Activated CD8-positive, alpha-beta T cell treated with anti-CD3 and anti-CD28 coated beads, Interleukin-2, amount 10 ng/mL, durations not matched to agents 7 days and 5 days (primary cell): ENCODE measurements around the gene HSF4. TPM values are rescaled to one million over a fixed set of nuclear protein-coding genes. Genes with fewer than 3 reads are reported as not detected.

Source experiments
- ATAC-seq: fragments of 150-1000 bp; cut with Tn5 transposase; one replicate; pipeline ENCODE4 v1.10.0; 2021; ENCODE audit warnings: moderate library complexity
- CTCF ChIA-PET: fragments of 350-600 bp; sonication (Branson Sonifier 250); formaldehyde crosslinking; loops from one replicate; lab custom pipeline; 2021; ENCODE audit warnings: antibody characterized with exemption; lab: Charles Lee
- POLR2A ChIA-PET: fragments of 350-600 bp; sonication (Branson Sonifier 250); formaldehyde crosslinking; loops from one replicate; lab custom pipeline; 2021; ENCODE audit warnings: antibody characterized with exemption; lab: Charles Lee
- DNase-seq: peaks from one replicate; pipeline ENCODE4 v3.0.0-alpha.2; 2020
- H3K27ac Mint-ChIP-seq: one replicate; pipeline ENCODE4 v1.8.0; 2021; ENCODE audit warnings: mild to moderate bottlenecking, mixed read lengths
- H3K27me3 Mint-ChIP-seq: one replicate; pipeline ENCODE4 v1.8.0; 2021; ENCODE audit warnings: low read depth, mixed read lengths
- H3K36me3 Mint-ChIP-seq: one replicate; pipeline ENCODE4 v1.8.0; 2021; ENCODE audit warnings: low read depth, mixed read lengths
- H3K4me1 Mint-ChIP-seq: one replicate; pipeline ENCODE4 v1.8.0; 2021; ENCODE audit warnings: low read depth, mixed read lengths
- H3K4me3 Mint-ChIP-seq: one replicate; pipeline ENCODE4 v1.8.0; 2021; ENCODE audit warnings: mild to moderate bottlenecking, mixed read lengths
- H3K9me3 Mint-ChIP-seq: one replicate; pipeline ENCODE4 v1.8.0; 2022; ENCODE audit warnings: mixed read lengths; ENCODE audit not compliant: insufficient read depth
- microRNA-seq: library from miRNA; unstranded; fragments of <30 nt; microRNA quantifications from one replicate; pipeline ENCODE4 v1.2.0, GENCODE V29; 2022
- total RNA-seq, 2 experiments: library from RNA; stranded (reverse); gene quantifications; one replicate each; pipeline ENCODE4 v1.2.3, GENCODE V29; 2021

The HSF4 gene
- total RNA-seq, 2 experiments from 2014 or later = 31.5 to 34.4 TPM

- CTCF ChIA-PET = no interaction called here
These were observed 48.9 kb downstream of the HSF4 start for GRCh38 chr16:67213197-67214019.

DNA sequence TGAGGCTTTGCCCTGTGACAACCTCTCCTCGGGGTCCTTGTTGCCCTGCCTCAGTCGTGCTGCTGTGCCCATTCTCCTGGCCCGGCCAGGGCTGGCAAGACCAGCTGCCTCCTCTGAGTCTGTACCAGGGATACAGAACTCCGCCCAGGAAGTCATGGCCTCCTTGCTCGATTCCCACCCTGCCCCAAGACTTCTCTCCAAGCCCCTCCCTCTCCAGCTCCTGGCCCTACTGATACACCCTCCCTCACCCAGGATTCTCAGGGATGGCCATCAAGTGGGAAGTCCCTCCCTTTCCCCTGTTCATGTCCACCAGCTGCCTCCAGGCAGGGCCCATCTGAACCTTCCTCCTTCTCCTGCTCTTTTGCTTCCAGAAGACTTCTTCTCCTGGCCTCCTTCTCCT, 51.2 kb downstream of the HSF4 start:
- ChIA-PET CTCF (no interaction called here), POLR2A (no interaction called here)
- no peaks in the 10 kb centered on the region for H3K36me3 Mint-ChIP-seq
- H3K4me1 Mint-ChIP-seq = peaks cover 15% of the 10 kb centered on the region
- DNase-seq (no peak), ATAC-seq (no peak)
- H3K27me3 Mint-ChIP-seq = no peaks in the 10 kb centered on the region
- no peaks in the 10 kb centered on the region for H3K9me3 Mint-ChIP-seq
- no peak overlapping the region for H3K4me3 Mint-ChIP-seq
- no peak overlapping the region for H3K27ac Mint-ChIP-seq

More at GRCh38 chr16:67213197-67214019, 48.9 kb downstream of the HSF4 start:
- Mint-ChIP-seq H3K9me3 (no peaks in the 10 kb centered on the region), H3K4me1 (peaks cover 15% of the 10 kb centered on the region), H3K4me3 (no peak overlapping the region), H3K27me3 (no peaks in the 10 kb centered on the region), H3K27ac (no peak overlapping the region), H3K36me3 (no peaks in the 10 kb centered on the region)
- ATAC-seq (no peak), DNase-seq (no peak)
- POLR2A ChIA-PET = interaction anchor here (1.3 kb wide), 1 partner anchor 10 kb away, joined by 3 read pairs; no protein-coding TSS in a partner anchor

GRCh38 chr16:67216612-67217490, 52.3 kb downstream of the HSF4 start:
- ATAC-seq (no peak), DNase-seq (no peak)
- Mint-ChIP-seq H3K27me3 (no peaks in the 10 kb centered on the region), H3K9me3 (no peaks in the 10 kb centered on the region), H3K4me3 (no peak overlapping the region), H3K4me1 (peaks cover 13% of the 10 kb centered on the region), H3K27ac (peak overlapping the region; percentile 8), H3K36me3 (no peaks in the 10 kb centered on the region)
- POLR2A ChIA-PET = interaction anchor here (0.6 kb wide), 1 partner anchor 469 kb away, joined by 4 read pairs; no protein-coding TSS in a partner anchor
- CTCF ChIA-PET = no interaction called here

Small RNA genes within 50 kb of the gene (microRNA-seq; reads per million reads assigned to microRNA genes)
- gene MIR328 = 39.6 reads per million, percentile 47 among the genes with 10 or more reads in this experiment

Other genes starting within 250 kb of the HSF4 start
- gene CDH16, start 245.9 kb upstream of the HSF4 start, total RNA-seq = not detected
- under 1 TPM in 1 of 2 experiments, not detected in 1; 0.34 TPM for gene RRAD, start 239.2 kb upstream of the HSF4 start, total RNA-seq
- 100 to 1,000 TPM; 115 to 126 TPM for gene CIAO2B, start 230.3 kb upstream of the HSF4 start, total RNA-seq
- gene CES2, start 229.2 kb upstream of the HSF4 start, total RNA-seq = 10 to 100 TPM; 29.7 to 34.0 TPM
- gene CES3, start 203.5 kb upstream of the HSF4 start, total RNA-seq = 1 to 10 TPM; 2.4 to 4.3 TPM
- gene CES4A, start 176.2 kb upstream of the HSF4 start, total RNA-seq = 10 to 100 TPM; 10.5 to 12.0 TPM
- 100 to 1,000 TPM; 235 to 241 TPM for gene CBFB, start 135.6 kb upstream of the HSF4 start, total RNA-seq
- gene PHAF1, start 54.8 kb upstream of the HSF4 start, total RNA-seq = 10 to 100 TPM; 16.5 TPM
- 1 to 10 TPM; 6.6 to 7.2 TPM for gene B3GNT9, start 13.7 kb upstream of the HSF4 start, total RNA-seq
- gene TRADD, start 4.8 kb upstream of the HSF4 start, total RNA-seq = 10 to 100 TPM; 39.2 to 40.7 TPM
- gene FBXL8, start 4.8 kb upstream of the HSF4 start, total RNA-seq = 10 to 100 TPM; 22.7 to 24.8 TPM
- gene NOL3, start 5.8 kb downstream of the HSF4 start, total RNA-seq = 1 to 10 TPM; 7.4 to 8.2 TPM
- gene MATCAP1, start 19.2 kb downstream of the HSF4 start, total RNA-seq = 10 to 100 TPM; 43.3 to 48.2 TPM
- gene EXOC3L1, start 25.4 kb downstream of the HSF4 start, total RNA-seq = not detected
- gene E2F4, start 27.4 kb downstream of the HSF4 start, total RNA-seq = 100 to 1,000 TPM; 134 to 138 TPM
- gene ELMO3, start 34.4 kb downstream of the HSF4 start, total RNA-seq = 1 to 10 TPM; 7.2 to 8.0 TPM
- 10 to 100 TPM; 33.7 TPM for gene TMEM208, start 62.4 kb downstream of the HSF4 start, total RNA-seq
- 100 to 1,000 TPM in 1 of 2 experiments, 10 to 100 TPM in 1; 93.4 to 101 TPM for gene FHOD1, start 82.7 kb downstream of the HSF4 start, total RNA-seq
- gene SLC9A5, start 84.2 kb downstream of the HSF4 start, total RNA-seq = 1 to 10 TPM; 3.1 to 4.1 TPM
- gene PLEKHG4, start 114.8 kb downstream of the HSF4 start, total RNA-seq = 10 to 100 TPM; 13.6 to 16.3 TPM
- 1 to 10 TPM in 1 of 2 experiments, under 1 TPM in 1; 0.65 to 1.1 TPM for gene KCTD19, start 162.0 kb downstream of the HSF4 start, total RNA-seq
- gene LRRC36, start 162.1 kb downstream of the HSF4 start, total RNA-seq = not detected
- gene TPPP3, start 228.8 kb downstream of the HSF4 start, total RNA-seq = not detected